ENCODE data around the gene PARD3B. TPM values are rescaled to one million over a fixed set of nuclear protein-coding genes. Genes with fewer than 3 reads are reported as not detected.

The PARD3B gene
- total and polyA plus RNA-seq, 10 of the 15 experiments (the other 5 are each of a cell fraction or from before 2014, with no cell fraction given), result 0.01 to 0.54 (median 0.07) TPM; not detected in 7

- in situ Hi-C loops (cut with MboI) (no loop called here), intact Hi-C loops (cut with micrococcal nuclease; ENCODE audit: unreplicated experiment) (no loop called here)
- H3K4me1 ChIP-seq (ENCODE audit: control insufficient read depth, insufficient read depth, low read length), result no peaks in the 10 kb centered on the region
- no peaks in the 10 kb centered on the region for H3K9me3 ChIP-seq (replicated peaks; ENCODE audit: control insufficient read depth, insufficient read depth, low read length)
- RAD21 ChIA-PET (ENCODE audit: unreplicated experiment), result no interaction called here
- no peak overlapping the region for H3K4me2 ChIP-seq (ENCODE audit: control insufficient read depth, insufficient read depth)
- 63% methylated on average over 1 of the region's 1 CpG for WGBS (ENCODE audit: insufficient coverage, insufficient replicate concordance, low lambda C conversion rate, missing lambda C conversion rate)
- H3K27me3 ChIP-seq (replicated peaks in 1 of 2; ENCODE audit: control insufficient read depth in 2 of 2, insufficient read depth in 2 of 2, low read length in 1 of 2), result no peaks in the 10 kb centered on the region
- ATAC-seq (no peak), FAIRE-seq (no peak), DNase-seq (ENCODE audit: low read depth, low spot score) (no peak)
- SMC1A ChIA-PET (ENCODE audit: uncharacterized antibody, unreplicated experiment), result no interaction called here
- H4K20me1 ChIP-seq (ENCODE audit: control insufficient read depth, insufficient read depth), result no peaks in the 10 kb centered on the region
- H3K27ac ChIP-seq (ENCODE audit: control insufficient read depth, insufficient read depth), result no peak overlapping the region
- no peak overlapping the region for H3K9ac ChIP-seq (ENCODE audit: control insufficient read depth, insufficient read depth, low read length)
- H3K79me2 ChIP-seq (ENCODE audit: control insufficient read depth, insufficient read depth, low read length), result no peaks in the 10 kb centered on the region
- POLR2A ChIA-PET, result interaction anchor here (0.6 kb wide), 1 partner anchor 187 kb away, joined by 4 read pairs; no protein-coding TSS in a partner anchor
- no peak overlapping the region for H2AFZ ChIP-seq (ENCODE audit: control insufficient read depth, low read depth, low read length)
- TF ChIP-seq RUNX3 (IDR thresholded peaks at IDR 0.05; ENCODE audit: low read length), result no peak
- no peak for TF ChIP-seq BHLHE40 (IDR thresholded peaks at IDR 0.05; ENCODE audit: borderline replicate concordance in 1 of 2, low read depth in 2 of 2, low read length in 1 of 2)
- no peak for TF ChIP-seq SREBF1 (IDR thresholded peaks at IDR 0.05; ENCODE audit: low read length)
- no peak for TF ChIP-seq NR2F1 (conservative IDR thresholded peaks at IDR 0.05)
- no peak for TF ChIP-seq YBX1 (IDR thresholded peaks at IDR 0.05)
- no peak for TF ChIP-seq CTCF (IDR thresholded peaks at IDR 0.05 in 2 of 3, conservative IDR thresholded peaks at IDR 0.05 in 1 of 3; ENCODE audit: control insufficient read depth in 2 of 3, extremely low read depth in 1 of 3, insufficient read depth in 1 of 3, low read depth in 3 of 3, low read length in 3 of 3)
- no peak for TF ChIP-seq FOXM1 (IDR thresholded peaks at IDR 0.05; ENCODE audit: low read depth, low read length)
- no peak for TF ChIP-seq CEBPZ (IDR thresholded peaks at IDR 0.05; ENCODE audit: low read depth, low read length)
- no peak for TF ChIP-seq ZNF207 (IDR thresholded peaks at IDR 0.05; ENCODE audit: borderline replicate concordance)
- TF ChIP-seq PML (IDR thresholded peaks at IDR 0.05; ENCODE audit: low read length), result no peak
- no peak for TF ChIP-seq RBBP5 (conservative IDR thresholded peaks at IDR 0.05)
- no peak for TF ChIP-seq ZBED1 (IDR thresholded peaks at IDR 0.05; ENCODE audit: borderline replicate concordance)
- no peak for TF ChIP-seq HDAC6 (IDR thresholded peaks at IDR 0.05; ENCODE audit: unreplicated experiment)
- no peak for TF ChIP-seq USF1 (IDR thresholded peaks at IDR 0.05; ENCODE audit: borderline replicate concordance, extremely low read length, insufficient read depth, low read depth, low read length)
- TF ChIP-seq EGR1 (IDR thresholded peaks at IDR 0.05; ENCODE audit: borderline replicate concordance in 1 of 2, low read depth in 2 of 2, low read length in 2 of 2), result no peak
- TF ChIP-seq CHD1 (IDR thresholded peaks at IDR 0.05; ENCODE audit: low read depth, low read length), result no peak
- no peak for TF ChIP-seq IKZF2 (IDR thresholded peaks at IDR 0.05)
- no peak for TF ChIP-seq ZNF622 (IDR thresholded peaks at IDR 0.05)
- TF ChIP-seq CHD4 (IDR thresholded peaks at IDR 0.05), result no peak
- H3K4me3 ChIP-seq, result no peak overlapping the region
- CTCF ChIA-PET, result no interaction called here
- no peaks in the 10 kb centered on the region for H3K36me3 ChIP-seq (ENCODE audit: control insufficient read depth in 2 of 2, insufficient read depth in 2 of 2, low read length in 1 of 2)
- BruUV-seq (replicated peaks), result no TSS peak
These were observed 747.5 kb downstream of the PARD3B start for GRCh38 chr2:205292665-205293295.
